LHCN-M2 (cell line): ENCODE results near the gene PDX1. TPM values are rescaled to one million over a fixed set of nuclear protein-coding genes. Genes with fewer than 3 reads are reported as not detected.
"Not testable (repeated sequence)": the region's sequence is repeated elsewhere in the genome, so short reads cannot be mapped to it uniquely, and the experiment has no call there.

Experiments
- DNase-seq: peaks from one replicate; pipeline ENCODE4 v3.0.0-alpha.2; 2012; ENCODE audit warnings: low read depth
- total RNA-seq: library from RNA; depleted of rRNA; stranded (reverse); fragments of >200 nt; gene quantifications from 2 replicates; pipeline ENCODE4 v1.2.3, GENCODE V29; 2014

PDX1 gene
- total RNA-seq, 1 experiment from 2014 or later = not detected

DNA sequence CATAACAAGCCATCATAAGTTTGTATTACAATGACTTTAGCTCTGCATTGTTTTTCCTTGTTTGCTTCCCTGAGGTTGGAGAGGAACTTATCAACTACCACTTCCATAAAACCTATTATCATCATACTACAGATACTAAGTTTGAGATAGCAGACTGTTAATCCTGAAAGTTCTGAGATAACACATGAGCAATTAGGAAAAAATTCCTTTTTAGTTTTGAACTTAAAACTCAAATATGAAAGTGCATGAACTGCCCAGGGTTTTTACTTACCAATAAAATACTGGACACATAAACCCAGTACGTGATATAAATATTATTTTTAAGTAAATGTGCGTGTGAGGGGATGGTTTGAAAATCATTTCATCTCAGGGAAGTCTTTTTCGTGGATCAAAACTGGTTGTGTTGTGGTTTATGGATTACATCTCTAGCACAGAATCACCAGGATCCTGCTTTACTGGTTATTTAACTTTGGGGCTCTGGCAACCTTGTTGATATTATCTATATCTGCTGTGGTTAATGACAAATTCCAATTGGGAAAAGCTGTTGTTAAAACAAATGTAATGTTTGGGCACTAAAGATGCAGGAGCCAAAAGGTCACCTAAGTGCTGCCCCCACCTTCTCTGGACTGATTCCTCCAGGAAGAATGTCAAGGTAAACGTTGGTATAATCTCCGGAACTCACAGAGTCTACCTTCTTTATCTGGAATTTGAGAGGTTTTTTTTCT is 36.9 kb downstream of the PDX1 start:
- DNase-seq = no peak

DNA sequence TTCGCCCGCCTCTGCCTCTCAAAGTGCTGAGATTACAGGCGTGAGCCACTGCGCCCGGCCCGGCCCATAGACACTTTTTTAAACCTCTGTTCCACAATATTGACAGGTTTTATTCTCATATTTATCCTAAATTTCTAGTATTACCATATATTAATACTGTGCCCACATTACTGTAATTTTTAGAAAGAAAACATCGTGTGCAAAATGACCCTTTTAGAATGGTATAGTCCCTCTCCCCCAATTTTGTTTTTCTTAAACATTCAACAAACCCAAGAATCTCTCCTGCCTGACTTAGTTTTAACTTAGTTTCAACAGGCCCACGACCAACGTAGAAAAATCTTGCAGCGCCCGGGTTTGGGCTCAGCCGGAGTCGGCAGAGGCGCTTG is 40.2 kb downstream of the PDX1 start:
- no peak for DNase-seq

DNA sequence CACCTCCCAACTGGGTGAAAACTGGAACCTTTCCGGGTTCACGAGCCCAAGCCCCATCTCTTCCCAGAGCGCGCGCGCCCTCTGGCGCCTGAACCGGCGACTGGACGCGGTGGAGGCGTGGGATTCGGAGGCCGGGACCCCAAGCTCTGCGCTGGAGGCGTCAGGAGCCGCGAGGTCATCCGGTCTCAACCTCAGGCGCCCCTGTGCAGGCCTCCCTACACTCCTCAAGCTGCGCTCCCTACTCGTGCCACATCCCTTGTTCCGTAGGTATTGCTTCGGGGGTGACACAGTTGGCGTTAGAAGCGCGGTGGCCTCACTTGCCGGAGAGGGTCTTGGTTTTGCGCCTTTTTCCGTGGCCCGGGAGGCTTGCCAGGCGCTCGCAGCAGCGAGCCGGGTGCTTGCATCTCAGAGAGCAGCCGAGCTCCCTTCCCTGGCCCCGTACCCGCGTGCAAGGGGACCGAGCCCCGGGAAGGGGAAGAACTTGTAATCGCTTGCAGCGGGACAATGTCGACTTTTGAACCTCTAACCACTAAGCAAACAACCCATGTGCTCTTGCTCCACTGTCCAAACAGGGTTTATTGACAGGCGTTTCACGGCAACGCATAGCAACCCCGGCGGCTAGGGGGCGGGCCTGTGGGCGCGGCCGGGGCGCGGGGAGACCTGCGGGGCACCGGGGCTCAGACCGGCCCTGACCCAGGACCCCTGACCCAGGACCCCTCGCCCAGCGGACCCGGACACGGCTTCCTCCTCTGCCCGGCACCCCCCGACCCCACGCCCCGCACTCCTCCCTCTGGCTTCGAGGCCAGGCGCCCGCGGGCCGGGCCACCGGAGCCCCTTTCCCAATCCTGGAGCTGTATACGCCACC is 40.8 kb downstream of the PDX1 start:
- no peak for DNase-seq

DNA sequence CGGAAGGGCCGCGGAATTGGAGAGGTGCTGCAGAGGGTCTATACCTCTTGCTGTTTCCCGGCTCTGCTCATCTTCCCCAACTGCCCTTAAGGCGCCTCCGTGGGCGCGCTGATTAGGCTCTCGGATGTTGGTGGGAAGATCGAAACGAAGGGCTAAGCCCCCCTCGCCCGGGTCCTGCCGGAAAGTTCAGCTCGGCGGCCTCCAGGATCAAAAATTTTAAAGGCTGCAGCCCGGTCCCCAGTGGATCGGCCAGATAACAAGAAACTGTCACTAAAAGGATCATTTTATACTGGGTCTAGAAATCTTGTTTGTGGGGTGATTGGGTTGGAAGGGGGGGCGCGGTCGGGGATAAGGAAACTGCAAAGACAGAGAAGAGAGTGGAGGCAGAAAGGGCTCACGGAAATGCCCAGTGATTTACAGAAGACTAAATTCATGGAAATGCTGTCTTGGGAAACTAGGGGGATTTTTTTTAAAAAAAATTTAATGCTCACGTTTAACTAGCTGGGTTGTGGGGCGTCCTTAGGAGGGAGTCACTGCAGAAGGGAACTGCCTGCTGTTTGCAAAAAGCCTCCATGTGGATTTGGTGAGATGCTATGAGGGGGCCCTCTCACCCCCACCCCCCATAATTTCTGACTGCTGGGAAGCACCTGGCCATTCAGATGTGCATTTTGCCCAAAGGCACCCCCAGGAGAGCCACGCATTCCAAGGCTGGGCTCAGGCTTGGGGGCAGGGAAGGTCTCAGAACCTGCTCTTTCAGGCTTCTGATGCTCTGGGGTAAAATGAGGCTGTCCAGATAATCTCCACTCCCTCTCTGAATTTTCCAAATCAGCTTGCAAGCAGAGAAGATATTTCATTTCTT is 41.7 kb downstream of the PDX1 start:
- DNase-seq = no peak

DNA sequence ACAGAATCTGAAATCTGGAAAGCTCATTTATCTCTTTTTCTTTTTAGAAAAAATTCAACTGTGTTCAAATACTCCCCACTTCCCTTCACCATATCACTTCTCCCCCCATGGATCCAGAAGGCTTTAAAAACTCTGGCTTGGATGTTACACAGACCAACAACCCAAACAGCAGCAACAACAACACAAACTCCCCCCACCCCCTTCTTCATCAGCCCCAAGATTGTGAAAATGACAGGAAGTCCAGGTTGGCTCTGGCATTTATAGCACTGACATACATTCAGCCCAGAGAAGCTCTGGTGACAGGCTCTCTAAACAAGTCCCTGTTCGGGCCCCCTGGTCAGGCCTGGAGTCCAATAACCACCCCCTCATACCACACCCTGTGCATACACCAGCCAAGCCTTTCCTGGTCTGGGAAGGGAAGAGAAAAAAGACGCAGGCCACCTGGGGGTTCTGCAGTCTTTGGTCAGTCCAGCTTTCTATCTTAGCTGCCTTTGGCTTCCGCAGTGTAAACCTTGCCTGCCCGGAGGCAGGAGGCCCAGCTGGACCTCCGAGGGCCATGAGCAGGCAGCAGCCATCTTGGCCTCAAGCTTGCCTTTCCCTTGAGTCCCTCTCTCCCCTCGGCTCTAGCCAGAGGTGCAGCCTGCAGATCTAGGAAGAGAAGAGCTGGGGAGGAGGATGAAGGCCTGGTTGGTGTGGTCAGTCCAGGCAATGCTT is 42.5 kb downstream of the PDX1 start:
- DNase-seq = no peak

DNA sequence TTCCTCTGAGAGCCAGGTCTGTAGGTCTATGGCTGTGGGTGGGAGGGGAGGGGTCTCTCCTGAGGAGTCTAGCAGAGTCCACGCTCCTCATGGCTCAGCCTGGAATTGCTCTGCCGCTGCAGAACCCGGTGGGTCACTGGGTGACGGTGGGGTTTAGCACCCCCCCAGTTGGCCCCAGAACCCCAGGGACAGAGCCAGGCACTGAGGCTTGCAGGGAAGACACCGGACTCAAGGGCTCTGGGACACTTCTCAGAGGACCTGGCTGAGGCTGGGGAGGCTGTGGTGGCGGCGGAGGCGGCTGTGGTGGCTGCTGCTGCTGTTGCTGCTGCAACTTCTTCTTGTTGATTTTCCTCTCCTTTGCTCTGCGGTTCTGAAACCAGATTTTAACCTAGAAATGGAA is 43.2 kb downstream of the PDX1 start:
- no peak for DNase-seq

DNA sequence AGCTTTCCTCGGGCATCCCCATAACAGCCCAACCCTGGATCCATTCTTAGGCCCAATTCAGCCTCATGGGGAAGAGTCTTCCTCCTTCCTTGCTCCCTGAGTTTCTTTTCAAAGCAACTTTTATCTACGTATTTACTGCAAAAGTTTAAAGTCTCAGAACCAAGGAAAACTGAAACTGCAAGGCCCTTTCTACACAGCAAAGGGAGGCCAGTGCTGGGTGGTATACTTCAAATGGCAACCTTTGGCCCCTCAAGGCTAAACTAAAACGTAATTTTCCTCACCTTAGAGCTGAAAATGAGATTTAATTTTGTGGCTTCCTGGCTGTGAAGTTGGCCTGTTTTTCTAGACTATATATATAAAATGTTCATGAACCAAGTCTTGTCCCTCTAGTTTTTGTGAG is 43.7 kb downstream of the PDX1 start:
- DNase-seq = no peak

DNA sequence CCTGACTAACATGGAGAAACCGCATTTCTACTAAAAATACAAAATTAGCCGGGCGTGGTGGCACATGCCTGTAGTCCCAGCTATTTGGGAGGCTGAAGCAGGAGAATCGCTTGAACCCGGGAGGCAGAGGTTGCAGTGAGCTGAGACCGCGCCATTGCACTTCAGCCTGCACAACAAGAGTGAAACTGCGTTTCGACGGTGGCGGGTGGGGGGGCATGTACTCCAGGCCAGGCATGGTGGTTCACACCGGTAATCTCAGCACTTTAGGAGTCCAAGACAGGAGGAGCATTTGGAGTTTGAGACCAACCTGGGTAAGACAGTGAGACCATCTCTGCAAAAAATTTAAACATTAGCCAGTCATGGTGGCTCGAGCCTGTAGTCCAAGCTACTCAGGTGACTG is 44.4 kb downstream of the PDX1 start:
- DNase-seq = not testable (repeated sequence)

DNA sequence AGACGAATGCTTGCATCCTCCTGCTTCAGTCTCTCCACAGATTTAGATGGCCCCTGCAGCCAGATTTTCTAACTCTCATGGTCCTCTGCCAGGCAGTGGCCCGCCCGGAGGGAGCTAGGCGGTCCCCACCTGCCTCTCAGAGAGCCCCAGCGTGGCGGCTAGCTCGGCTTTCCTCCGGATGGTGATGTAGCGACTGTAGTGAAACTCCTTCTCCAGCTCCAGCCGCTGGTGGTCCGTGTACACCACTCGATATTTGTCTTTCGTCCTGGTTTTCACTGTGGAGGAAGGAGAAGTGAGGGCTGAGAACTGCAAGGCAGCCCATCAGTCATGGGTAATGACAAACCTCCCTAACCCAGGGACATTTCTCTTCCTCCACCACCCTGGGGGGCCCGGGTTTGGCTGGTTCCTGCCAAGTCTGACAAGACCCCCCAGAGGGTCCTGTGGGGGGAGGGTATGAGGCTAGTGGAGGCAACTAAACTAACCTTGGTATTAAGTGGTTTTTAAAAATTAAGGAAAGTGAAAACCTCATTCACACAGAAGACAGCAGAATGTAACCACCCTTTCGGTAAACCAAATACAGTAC is 45.0 kb downstream of the PDX1 start:
- no peak for DNase-seq

DNA sequence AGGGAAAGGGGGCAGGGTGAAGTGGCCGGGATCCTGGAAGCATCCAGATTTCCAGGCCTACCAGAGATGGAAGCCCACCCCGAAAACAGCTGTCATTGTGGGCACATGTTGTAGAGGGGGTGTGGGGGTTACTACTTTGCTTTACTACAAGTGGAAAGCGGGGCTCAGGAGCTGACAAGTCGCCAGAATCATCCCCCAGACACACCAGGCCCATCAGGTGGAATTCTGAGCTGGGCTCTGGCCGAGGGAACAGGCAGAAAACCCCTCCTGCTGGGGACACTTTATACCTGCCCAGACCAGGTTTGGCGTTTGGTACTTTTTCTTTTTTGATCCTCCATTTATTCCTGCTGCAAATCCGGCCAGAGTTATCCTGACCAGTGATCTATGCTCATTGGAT is 45.5 kb downstream of the PDX1 start:
- no peak for DNase-seq

DNA sequence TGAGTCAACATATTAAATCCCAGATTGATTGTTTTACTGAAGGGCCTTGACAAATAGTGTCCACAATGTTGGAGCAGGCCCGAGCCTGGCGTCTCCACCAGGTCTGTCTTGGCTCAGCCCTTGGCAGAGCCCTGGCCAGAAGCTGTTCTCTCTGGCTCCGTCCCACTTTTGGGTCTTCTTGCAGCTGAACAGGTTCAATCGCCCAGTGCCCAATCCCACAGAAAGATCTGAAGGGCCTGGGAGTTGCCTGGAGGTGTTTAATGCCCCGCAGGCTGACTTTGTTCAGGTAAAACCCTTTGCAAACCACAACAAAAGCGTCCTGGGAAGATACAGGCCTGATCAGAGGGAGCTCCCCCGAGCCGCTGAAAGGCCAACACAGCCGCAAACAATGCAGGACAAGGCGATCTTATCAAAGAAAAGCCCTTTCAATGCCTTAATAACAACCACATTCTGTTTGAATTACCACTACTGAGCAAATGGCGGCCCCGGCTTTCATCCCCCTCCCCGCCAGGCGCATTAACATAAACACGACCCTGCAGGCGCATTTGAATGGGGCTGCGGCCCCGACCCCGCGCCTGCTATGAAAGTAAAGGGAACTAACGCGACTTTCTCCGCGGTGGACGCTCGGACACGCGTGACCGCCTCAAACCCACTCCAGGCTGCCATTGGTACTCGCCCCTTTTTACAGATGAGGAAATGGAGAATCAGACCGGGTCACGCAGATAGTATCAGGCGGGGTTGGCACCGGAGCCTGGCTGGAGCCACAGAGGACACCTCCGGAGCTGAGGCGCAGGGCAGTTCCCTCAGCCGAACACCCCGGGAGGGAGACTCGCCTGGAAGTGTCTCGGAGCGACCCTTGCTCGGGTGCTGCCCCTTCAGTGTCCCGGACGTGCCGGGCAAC is 46.2 kb downstream of the PDX1 start:
- DNase-seq = no peak

DNA sequence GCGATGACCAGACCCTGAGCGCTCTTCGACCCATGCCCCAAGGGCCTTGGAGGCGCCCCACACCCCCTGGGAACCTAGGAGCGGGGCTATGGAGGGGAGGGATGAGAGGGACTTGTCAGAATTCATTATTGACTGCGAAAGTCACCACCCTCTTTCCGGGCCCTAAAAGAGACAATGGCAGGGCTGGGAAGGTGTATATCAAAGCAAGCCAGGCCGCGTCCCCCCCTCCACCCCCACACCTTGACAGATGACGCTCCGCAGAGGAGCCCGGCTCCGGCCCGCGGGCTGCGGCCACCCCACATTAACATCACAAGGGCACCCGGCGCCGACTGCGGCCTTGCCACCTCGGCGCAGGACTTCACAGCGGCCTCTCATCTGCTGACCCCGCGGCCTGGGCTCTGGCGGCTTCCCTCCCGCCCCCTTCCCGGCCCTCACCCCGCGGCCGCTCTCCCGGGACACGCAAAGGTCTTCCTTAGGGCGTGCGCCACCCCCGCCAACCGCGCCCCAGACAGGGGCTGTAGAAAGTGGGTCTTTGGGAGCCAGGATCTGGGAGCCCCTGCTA is 46.9 kb downstream of the PDX1 start:
- no peak for DNase-seq

DNA sequence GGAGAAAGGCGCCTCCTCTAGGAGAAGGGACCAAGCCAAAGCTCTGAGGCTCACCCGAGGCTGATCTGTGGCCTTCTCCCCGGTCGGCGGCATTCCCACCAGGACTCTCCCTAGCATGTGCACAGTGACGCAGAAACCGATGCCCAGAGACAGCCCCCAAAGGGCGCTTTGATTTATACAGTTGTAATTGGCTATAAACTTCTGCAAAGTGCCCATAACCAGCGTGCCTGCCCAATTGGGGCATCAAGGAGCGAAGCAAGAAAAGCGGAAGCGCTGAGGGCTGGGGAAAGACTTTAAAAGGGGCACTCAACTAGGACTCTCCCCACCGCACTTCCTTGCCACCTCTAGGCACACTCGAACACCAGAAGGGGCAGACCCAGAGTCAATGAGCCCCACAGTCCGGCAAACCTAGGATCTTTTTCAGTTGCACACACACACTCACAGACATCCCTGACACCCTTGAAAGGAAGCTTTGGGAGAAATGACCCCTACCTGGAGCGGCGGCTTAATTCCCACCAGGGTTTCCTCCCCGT is 47.5 kb downstream of the PDX1 start:
- no peak for DNase-seq

DNA sequence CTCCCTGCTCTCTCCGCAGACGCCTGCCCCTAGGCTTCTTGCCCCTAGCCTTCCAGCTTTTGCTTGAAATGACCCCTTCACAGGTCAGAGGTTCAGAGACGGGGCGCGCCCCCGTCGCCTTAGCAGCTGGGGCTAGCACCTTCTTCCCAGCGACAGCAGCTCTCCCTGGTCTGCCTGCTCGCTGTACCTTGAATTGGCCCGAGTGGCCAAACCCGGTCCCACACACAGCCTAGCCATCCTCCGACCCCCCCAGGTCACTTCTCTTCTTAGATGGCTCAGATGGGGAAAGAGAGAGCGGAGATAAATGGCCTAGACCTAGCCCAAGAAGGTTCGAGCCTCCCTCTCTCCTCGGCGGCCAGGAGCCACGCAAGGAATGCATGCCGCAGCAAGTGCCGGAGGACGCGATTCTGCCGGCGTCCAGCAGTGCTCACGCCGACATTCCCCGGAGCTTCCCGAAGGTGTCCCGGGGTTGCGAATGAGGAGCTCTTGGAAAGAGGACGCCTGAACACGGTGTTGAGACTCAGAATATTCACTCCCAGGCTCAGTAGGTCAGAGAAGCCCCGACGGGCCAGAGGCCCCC is 48.0 kb downstream of the PDX1 start:
- DNase-seq = no peak

DNA sequence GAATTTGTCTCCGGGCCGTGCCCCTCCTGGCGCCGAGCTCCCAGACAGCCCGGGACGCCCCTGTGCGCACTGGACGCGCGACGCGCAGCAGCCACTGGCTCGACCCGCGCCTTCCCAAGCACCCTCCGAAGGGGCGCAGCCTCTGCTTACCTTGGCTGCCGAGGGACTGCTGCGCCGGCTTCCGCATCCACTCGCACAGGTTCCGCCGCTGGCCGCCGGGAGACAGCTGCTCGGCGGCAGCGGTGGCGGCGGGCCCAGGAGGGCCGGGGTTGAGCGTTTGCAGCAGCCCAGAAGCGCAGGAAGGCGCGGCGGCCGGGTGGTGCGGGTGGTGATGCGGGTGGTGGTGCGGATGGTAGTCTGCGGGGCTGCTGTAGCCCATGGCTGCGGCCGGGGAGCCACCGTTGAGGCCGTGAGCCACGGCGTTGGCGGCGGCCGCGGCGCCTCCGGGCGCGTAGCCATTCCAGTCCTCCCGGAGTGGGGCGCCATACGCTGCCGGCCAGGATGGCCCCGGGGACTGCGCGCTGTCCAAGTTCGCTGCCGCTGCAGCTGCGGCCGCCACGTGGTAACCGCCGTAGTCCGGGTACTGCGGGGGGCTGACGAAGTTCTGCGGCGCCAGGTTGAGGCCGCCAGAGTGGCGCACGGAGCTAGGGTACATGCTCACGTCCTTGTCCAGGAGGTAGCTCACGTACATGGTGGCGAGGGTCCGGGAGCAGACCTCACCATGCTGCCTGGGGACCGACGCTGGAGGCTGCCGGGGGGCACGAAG is 48.7 kb downstream of the PDX1 start:
- DNase-seq = no peak

DNA sequence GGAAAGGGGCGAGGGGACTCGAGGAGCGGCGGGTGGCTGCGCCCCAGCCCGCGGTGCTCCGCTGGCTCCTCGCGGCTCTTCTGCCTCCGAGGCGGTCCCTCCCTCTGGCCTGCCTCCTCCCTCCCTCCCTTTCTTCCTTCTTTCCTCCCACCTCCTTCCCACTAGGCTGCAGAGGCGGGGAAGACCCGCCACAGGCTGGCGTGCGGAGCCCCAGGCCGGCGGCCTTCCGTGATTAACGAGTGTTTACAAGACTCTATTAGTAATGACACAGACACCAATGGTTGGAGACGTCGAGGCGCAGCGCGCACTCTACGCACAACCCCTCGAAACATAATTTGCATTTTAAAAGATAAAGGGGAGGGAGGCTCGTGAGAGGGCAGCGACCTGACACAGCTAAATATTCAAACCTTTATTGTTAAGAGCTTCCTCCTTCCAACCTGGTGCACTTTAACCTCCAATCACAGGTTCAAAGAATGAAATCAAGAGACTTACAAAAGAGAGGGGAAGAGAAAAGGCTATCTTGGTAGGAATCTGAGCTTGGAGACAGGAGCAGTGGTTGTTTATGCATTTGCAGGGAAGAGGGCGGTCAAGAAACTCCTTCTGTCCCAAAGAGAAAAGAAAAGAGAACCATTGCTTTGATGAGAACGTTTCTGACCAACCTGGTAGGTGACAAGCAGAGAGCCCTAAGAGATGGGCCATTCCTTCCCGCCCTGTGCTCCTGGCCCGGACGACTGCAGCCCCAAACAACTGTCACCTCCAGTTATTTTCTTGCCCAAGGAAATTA is 49.5 kb downstream of the PDX1 start, which contains the start of gene CDX2:
Gene CDX2 (minus strand): TSS at position 234 of the 784 bp plus-strand sequence. CDS start 309 bp downstream, outside the sequence.
- no peak for DNase-seq

DNA sequence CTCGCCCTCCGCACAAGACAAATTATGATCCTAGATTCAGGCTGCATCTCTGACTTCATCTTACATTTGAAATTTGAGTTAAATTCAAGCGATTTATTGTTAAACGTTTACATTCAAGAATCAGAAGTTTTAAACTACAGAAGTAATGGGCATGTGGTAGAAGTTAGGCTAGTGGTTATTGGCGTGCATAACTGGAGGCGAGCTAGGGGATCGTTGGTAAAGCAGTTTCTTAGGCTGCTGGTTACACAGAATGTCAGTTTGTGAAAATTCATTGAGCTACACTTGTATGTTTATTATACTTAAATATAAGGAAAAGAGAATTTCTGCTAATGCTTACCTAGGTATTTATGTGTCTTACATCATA is 50.0 kb downstream of the PDX1 start:
- no peak for DNase-seq
